ENCODE data around the gene CTDSPL.

Gene CTDSPL

GRCh38 chr3:37852771-37853170 lies 8.9 kb upstream of the CTDSPL start:
- no peak for DNase-seq (ENCODE audit: low read depth in 2 of 3, low spot score in 1 of 3)

DNA sequence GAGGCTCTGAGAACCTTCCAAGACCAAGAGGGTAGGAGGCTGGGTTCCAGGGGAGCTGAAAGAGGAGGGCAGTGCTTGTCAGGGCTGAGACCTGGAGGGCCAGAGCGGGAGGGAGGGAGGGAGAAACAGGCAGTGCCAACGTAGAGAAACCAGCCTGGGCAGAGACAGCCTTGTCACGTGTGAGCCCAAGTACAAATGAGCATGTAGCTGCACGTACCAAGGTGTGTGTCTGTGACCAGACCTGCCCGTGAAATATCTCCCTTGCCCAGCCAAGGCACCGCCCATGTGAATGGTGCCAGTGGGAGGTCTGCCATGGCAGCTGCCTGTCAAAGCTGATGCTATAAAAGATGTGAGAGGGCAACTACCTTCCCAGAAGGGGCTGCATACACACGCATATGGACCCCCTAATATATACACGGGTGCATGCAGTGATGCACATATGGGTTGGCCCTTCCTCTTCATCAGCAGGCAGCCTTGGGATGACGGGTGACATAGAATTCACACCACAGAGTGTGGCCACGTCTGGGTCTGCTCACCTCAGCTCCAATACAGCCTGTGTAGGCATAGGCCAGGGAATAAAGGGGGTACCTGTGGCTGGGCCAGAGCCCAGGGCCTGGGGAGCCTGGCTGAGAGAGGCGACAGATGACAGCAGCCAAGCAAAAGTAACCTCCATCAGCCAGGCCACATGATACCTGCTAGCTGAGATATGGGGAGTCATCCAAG lies 7.8 kb upstream of the CTDSPL start:
- no peak for DNase-seq (ENCODE audit: low read depth in 2 of 3, low spot score in 1 of 3)

GRCh38 chr3:37855363-37855970 lies 6.2 kb upstream of the CTDSPL start:
- peak; percentile 54 to 80 (median 73) for DNase-seq (ENCODE audit: low read depth in 2 of 3, low spot score in 1 of 3)

DNA sequence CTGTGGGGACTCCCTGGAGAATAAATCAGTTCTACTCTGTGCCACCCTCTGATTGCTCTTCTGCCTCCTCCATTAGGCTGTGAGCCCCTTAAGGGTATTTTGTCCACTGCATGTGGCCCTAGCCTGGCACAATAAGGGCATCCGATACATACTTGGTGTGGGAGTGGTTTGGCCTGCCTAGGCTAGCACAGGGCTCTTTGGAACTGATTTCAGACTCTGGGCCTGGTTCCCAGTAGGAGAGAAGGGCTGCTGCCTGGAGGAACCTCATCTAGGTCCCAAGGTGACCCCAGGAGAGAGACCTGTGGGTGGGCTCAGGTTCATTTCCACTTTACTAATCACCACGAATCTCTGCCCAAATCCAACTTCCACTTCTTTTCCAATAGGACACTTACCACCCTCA lies 5.3 kb upstream of the CTDSPL start:
- no peak for DNase-seq (ENCODE audit: low read depth in 2 of 3, low spot score in 1 of 3)

DNA sequence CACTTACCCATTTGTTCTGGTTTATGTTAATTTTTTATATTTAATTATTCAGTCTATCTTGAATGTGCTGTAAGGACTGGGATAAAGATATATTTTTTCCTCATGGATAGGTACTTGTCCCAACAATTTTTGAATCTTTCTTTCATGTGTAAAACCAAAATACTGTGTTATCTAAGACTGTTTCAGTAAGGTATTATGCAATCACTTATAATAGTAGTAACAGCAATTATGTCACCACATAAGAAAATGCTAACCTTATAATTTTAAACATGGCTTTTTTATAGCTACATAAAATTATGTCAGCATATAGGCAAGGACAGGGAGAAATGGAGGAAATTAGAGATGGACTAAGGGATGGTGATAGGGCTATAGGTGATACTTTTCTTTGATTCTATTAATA lies 2.9 kb upstream of the CTDSPL start:
- no peak for DNase-seq (ENCODE audit: low read depth in 2 of 3, low spot score in 1 of 3)

- DNase-seq (ENCODE audit: low read depth in 2 of 3, low spot score in 1 of 3), result no peak
Measured at GRCh38 chr3:37859354-37859753, 2.3 kb upstream of the CTDSPL start.

DNA sequence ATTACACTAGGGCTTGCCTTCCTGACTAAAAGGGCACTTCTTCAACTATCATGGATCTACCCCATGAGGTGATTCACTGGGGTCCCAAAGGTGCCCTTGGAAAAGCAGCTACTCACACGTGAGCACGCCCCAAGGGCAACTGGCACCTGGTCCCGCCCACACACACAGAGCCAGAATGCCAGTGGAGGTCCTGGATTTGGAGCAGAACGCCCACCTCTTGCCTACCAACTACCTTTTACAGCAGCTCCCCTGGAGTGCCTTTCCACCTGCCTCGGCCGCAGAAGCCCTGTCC lies 1.8 kb upstream of the CTDSPL start:
- no peak for DNase-seq (ENCODE audit: low read depth in 2 of 3, low spot score in 1 of 3)

DNA sequence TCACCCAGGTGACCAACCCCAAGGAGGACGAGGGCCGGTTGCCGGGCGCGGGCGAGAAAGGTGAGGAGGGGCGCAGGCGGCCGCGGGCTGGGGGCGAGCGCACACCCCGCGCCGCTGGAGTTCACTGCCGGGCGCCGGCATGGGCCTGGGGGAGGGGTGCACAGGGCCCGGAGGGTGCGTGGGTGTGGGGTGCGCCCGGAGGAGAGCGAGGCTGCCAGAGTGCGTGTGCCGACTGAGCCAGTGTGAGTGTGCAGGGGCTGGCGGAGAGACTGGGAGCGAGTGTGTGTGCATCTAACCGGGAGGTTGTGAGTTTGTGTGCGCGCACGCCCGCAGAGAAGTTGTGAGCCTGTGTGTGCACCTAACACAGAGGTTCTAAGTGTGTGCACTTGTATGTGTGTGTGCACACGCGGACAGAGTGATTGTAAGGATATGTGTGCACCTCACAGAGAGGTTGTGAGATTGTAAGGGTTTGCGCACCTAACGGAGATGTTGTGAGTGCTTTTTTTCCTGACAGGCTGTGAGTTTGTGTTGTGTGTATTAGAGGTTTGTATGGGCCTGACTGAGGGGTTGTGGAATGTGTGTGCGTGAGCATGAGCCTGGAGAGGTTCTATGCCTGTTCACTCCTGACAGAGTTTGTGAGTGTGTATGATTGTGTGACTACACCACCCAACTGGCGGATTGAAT lies 681 bp downstream of the CTDSPL start:
- peak in 1 of 3 donors; percentile 30 for DNase-seq (ENCODE audit: low read depth in 2 of 3, low spot score in 1 of 3)

- no peak for DNase-seq (ENCODE audit: low read depth in 2 of 3, low spot score in 1 of 3)
Measured at GRCh38 chr3:37862903-37863815, 1.5 kb downstream of the CTDSPL start.

- no peak for DNase-seq (ENCODE audit: low read depth in 2 of 3, low spot score in 1 of 3)
Measured at GRCh38 chr3:37863949-37864822, 2.5 kb downstream of the CTDSPL start.

DNA sequence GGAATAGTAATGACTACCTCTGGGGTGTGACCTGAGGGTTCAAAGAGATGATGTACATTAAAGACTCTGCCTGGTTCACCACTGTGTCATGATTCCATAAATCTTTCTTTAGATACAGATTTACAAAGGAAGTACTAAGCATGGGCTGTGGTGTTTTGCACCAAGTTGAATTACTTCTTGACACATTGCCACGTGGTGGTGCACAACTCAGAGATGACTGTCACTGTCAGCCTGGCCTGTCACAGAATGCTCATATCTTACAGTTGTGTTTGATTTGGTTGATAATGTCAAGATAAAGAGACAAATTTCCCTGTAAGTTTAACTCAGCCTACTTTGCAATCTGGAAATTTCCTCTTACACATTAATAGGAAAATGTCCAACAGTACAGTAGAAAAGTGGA lies 3.2 kb downstream of the CTDSPL start:
- no peak for DNase-seq (ENCODE audit: low read depth in 2 of 3, low spot score in 1 of 3)

DNA sequence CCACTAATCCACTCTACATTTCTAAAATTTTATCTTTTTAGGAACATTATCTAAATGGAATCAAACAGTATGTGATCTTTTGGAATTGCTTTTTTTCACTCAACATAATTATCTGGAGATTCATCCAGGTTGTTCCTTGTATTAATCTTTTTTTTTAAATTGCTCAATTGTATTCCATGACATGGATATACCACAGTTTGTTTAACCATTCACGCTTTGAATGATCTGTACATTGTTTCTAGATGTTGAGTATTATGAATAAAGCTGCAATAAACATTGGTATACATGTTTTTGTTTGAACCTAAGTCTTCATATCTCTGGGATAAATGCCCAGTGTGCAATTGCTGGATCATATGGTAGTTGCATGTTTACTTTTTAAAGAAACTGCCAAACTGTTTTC lies 5.5 kb downstream of the CTDSPL start:
- no peak for DNase-seq (ENCODE audit: low read depth in 2 of 3, low spot score in 1 of 3)

GRCh38 chr3:37871858-37872257 lies 10.2 kb downstream of the CTDSPL start:
- no peak for DNase-seq (ENCODE audit: low read depth in 2 of 3, low spot score in 1 of 3)

DNA sequence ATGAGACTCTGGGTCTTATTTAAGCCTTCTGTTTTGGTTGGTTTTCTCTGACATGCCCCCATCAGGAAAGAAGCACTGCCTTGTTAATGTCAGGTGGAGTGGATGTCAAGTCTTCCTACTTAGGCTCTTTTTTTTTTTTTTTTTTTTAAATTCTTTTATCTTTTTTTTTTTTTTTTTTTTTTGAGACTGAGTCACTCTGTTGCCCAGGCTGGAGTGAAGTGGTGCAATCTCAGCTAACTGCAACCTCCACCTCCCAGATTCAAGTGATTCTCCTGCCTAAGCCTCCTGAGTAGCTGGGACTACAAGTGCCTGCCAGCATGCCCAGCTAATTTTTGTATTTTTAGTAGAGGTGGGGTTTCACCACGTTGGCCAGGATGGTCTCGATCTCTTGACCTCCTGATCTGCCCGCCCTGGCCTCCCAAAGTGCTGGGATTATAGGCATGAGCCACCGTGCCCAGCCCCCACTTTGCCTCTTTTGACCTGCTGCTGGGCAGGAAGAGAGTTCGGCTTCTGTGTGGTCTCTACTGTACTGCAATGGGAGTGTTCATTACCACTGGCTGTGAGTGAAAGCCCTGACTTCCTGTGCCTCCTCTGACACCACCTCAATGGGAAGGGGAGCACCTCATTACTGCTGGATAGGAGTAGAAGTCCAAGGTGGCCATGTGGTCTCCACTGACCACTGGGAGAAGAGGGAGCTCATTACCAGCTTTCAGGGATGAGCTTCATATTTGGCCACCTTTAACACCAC lies 10.9 kb downstream of the CTDSPL start:
- no peak for DNase-seq (ENCODE audit: low read depth in 2 of 3, low spot score in 1 of 3)

DNA sequence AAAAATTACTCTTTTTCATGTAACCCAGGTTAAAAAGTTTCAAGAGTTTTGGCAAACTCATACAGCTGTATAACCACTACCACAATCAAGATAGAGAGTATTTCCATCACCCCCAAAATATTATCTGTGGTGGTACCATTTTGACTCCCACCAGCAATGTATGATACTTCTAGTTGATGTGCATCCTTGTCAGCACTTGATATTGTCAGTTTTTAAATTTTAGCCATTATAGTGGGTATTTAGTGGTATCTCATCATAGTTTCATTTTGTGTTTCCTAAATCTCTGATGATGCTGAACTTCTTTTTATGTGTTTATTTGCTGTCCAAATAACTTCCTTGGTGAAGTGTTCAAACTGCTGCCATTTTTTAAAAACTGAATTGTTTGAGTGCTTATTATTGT lies 14.6 kb downstream of the CTDSPL start:
- DNase-seq (ENCODE audit: low read depth in 2 of 3, low spot score in 1 of 3), result no peak

- no peak for DNase-seq (ENCODE audit: low read depth in 2 of 3, low spot score in 1 of 3)
Measured at GRCh38 chr3:37882711-37883110, 21.0 kb downstream of the CTDSPL start.

DNA sequence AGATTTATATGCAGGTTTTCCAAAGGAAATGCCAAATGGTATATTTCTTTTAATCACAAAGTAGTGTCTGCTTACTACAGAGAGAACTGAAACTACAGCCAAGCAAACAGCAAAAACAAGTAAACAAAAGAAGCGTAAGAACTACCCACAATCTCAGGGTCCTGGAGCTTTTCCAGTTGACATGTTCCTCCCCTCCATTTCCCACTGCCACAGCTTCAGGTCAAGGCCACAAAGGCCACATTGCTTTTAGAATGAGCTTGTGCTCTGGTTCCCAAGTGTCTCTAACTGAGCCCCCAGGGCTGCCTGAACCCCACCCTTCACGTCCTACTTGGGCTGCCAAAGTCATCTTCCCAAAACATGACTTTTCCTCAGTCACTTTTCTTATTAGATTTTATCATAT lies 24.1 kb downstream of the CTDSPL start:
- DNase-seq (ENCODE audit: low read depth in 2 of 3, low spot score in 1 of 3), result no peak

GRCh38 chr3:37886395-37886794 lies 24.7 kb downstream of the CTDSPL start:
- no peak for DNase-seq (ENCODE audit: low read depth in 2 of 3, low spot score in 1 of 3)

DNA sequence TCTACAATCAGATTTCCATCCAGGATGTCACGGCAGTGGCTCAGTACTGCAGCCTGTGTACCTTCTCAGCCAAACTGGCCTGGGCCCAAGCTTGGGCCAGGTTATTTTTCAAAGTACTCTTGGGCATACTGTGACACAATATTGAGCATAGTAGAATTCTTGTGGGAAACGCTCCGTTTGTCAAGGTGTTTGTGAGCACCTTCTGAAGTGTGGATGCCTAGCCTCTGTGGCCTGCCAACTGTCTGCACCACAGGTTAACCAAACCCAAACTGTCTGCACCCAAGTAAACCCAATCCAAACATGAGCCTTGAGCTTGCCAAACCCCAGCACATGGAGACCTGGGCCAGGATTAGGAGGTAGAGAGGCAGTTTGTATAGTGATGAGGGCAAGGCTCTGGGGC lies 25.4 kb downstream of the CTDSPL start:
- DNase-seq (ENCODE audit: low read depth in 2 of 3, low spot score in 1 of 3), result no peak

DNA sequence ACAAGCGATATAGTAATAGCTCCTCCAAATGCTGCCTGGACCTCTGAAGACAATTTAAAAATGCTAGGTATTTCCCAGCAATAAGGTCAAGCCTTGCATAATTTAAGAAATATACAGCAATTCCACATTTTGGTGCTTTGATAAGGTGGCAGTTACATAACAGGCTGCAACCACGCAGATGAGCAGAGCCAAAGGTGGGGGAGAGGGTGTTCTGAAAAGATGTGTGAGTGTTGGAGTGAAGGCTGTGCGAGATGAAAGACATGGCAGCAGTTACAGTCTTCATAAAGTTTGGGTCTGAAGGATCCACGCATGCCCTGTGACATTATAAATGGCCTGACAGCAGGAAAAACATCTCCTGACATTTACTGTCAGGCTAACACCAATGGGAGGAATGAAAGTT lies 26.1 kb downstream of the CTDSPL start:
- no peak for DNase-seq (ENCODE audit: low read depth in 2 of 3, low spot score in 1 of 3)
